SH-SY5Y (cell line): Measurements from ENCODE around the gene MVB12A.

Experiments used
- GATA2 ChIP-seq: IDR thresholded peaks from 2 replicates; pipeline ENCODE4 v1.6.1; 2011; ENCODE audit warnings: mild to moderate bottlenecking, low read depth, low read length
- GATA3 ChIP-seq: IDR thresholded peaks from 2 replicates; pipeline ENCODE4 v1.6.1; 2011; ENCODE audit warnings: low read depth, mild to moderate bottlenecking, low read length, moderate library complexity

MVB12A gene

GRCh38 chr19:17419621-17420474 lies at the start of gene MVB12A:
TSS of gene MVB12A (plus strand) at chr19:17420047. CDS start at chr19:17420136, 89 bp downstream.
- TF ChIP-seq GATA3, result no peak
- TF ChIP-seq GATA2, result no peak

DNA sequence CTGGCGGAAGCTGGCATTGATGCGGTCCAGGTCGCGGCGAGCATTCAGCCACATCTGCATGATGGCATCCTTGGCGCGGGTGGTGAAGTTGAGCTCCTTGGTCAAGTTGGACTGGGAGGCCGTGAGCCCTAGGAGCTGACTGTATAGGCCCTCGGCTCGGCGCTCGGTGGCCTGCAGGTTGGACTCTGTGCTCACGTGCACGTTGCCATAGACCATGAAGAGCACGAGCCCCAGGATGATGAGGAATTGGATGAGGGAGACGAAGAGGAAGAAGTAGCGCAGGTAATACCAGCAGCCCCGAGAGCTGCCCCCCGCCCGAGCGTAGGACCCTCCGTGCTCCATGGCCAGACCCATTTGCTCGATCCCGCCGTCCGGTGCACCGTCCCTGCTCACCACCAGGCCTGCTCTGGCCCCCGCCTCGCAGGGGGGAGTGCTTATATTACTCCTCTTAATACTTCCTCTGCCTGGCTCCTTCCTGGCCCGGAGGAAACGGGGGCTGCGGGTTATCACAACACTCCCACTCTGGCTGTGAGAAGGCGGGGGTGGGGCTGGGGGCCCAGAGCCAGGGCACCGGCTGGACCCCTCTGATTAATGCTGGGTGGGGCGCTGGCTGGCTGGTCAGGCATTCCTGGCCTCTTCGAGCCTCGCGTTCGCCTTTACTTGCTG lies 42.8 kb upstream of the MVB12A start, which contains the start of gene PLVAP:
Gene PLVAP, minus strand, starts transcription at position 408 of the 666 bp plus-strand sequence. Its CDS starts 54 bp downstream, at position 354.
- TF ChIP-seq GATA3 (no peak), GATA2 (no peak)

GRCh38 chr19:17378271-17378670 lies 41.6 kb upstream of the MVB12A start:
- TF ChIP-seq GATA3, result no peak
- TF ChIP-seq GATA2, result no peak

- no peak for TF ChIP-seq GATA2
- no peak for TF ChIP-seq GATA3
These were observed 40.6 kb upstream of the MVB12A start for GRCh38 chr19:17379221-17379631.

DNA sequence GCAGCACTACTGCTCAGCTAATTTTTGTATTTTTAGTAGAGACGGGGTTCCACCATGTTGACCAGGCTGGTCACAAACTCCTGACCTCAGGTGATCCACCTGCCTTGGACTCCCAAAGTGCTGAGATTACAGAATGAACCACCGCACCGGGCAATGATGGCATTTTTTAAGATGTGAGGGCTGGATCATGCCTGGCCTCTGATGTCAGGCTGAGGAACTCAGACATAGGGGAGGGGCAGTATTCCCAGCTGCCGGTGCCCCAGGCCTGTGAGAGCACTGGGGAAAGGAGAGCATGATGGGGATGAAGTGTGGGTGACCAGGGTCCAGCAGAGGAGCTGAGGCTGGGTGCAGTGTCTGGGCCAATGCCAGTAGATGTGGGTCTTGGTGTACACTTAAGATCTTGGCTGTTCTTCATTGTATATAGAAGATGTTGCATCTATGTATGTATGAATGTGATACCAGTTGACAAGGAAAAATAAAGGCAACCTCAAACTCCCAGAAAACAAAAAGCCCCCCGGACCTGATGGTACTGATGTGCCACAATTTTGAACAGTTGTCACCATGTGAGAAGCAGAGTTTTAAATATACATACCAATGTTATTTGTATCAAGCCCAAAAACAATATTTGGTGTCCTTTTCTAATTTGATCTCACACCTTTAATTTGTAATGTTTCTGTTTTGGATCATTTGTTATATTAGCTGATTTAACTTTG lies 39.3 kb upstream of the MVB12A start:
- no peak for TF ChIP-seq GATA2
- TF ChIP-seq GATA3, result no peak

DNA sequence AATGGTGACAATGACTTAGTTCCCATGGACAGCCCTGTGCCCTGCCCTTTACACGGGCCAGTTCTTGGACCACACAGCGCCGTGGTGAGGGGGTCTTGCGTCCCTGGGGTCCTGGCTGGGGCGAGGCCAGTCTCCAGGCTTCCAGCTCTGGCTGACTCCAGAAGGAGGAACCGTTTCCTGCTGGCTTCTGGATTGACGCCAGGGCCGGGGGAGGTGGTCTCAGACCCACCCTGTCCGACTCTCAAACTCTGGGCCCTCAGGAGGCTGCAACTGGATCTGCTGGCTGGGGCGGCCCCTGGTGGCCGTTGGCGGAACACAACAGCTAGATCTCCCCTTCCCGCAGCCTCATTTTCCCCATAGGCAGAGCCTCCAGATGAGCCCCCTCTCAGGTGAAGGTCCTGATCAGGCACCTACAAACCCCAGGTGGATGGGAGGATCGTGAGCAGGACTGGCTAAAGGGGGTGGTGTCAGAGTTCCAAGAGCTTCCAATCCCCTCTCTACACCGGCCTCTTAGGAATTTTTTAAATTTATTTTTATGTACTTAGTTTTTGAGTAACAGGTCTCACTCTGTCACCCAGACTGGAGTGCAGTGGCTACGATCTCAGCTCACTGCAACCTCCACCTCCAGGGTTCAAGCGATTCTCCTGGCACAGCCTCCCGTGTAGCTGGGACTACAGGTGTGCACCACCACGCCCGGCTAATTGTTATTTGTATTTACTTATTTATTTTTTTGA lies 33.8 kb upstream of the MVB12A start:
- no peak for TF ChIP-seq GATA2
- TF ChIP-seq GATA3, result no peak

- TF ChIP-seq GATA3, result no peak
- TF ChIP-seq GATA2, result no peak
These were observed 30.6 kb upstream of the MVB12A start for GRCh38 chr19:17389288-17389687.

DNA sequence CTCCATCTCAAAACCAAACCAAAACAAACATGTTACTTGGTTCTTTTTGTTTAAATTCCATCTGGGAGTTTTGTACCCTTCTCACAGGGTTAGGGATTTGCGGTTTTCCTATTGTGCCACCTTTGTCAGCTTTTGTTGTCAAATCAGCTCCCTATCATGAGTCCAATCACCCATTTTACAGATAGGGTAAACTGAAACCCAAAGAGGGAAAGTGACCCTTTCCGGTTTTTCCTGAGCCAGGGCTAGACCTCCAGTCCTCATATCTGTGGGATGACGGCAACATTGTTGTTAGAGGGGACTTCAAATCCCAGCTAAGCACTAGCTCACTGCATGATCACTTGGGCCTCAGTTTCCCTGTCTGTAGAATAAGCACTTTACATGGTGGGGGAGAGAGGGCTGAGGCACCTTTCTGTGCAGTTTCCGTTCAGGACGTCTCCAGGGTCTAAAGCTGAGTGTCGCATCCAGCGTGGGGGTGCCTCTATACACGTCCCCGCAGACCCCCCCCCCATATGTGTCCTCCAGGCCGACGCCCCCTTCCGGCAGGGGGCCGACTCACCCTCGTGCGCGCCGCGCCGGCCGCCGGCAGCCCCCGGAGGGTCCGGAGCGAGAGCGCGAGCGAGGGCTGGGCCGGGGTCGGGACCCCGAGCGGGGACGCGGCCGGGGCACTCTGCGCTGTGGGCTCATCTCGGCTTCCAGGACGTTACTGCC lies 29.7 kb upstream of the MVB12A start:
- TF ChIP-seq GATA2 (no peak), GATA3 (no peak)

GRCh38 chr19:17390665-17391370 lies 29.0 kb upstream of the MVB12A start:
- TF ChIP-seq GATA2, result peak; percentile 20; the same call in 1 of the 2 replicates
- TF ChIP-seq GATA3, result no peak

DNA sequence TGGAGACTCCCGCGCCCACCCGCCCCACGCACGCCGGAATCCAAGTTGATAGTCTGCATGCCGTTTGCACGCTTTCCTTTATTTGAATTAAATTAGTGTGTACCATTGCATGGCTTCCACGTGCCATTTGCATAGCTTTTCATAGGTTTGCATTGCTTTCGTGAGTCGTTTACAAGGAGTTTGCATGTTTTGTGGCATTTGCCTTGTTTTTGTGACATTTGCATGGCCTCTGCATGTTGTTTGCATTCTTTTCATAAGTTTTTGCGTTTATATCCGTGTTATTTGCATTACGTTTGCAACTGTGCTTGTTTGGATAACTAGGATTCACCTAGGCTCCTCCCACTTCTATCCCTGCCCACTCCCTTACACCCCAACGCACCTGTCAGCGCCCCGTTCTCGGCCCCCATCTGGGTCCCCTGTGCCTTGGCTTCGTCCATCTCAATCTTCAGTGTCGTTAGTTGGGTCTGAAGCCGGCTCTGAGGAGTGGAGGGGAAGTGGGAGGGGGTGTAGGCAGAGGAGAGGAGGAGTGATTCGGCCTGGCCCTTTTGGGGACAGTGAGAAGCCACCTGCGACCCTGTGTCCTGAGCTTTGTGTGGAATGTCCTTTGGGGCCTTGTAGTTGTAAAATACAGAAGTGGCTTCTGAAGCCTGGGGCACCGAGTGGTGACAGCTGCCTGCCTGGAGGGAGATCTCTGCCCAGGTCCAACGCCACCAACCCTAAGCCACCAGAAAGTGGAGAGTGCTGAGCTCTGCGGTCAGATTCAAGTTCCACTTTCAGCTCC lies 28.3 kb upstream of the MVB12A start:
- no peak for TF ChIP-seq GATA3
- TF ChIP-seq GATA2, result no peak

- TF ChIP-seq GATA2 (no peak), GATA3 (no peak)
These were observed 26.8 kb upstream of the MVB12A start for GRCh38 chr19:17393002-17393401.

DNA sequence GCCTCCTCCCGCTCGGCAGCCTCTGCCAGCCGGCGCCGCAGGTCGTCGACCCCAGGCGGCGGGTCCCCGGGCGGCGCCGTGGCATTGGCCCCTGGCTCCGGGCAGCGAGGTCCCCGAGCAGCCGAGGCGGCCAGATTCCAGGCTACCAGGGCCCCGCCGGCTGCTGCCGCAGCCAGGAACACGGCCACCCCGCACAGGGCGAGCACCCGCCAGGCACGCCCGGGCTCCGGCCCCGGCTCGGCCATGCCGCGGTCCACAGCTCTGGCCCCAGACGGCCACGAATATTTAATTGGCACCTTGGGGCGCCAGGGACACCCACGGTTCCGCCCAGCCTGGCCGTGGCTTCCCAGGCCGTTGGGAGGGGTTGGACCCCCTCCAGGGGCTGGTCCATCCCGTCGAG lies 25.9 kb upstream of the MVB12A start, which contains the start of gene CCDC194:
Gene CCDC194, minus strand, starts transcription at position 283 of the 400 bp plus-strand sequence. Its CDS starts 38 bp downstream, at position 245.
- TF ChIP-seq GATA2, result no peak
- no peak for TF ChIP-seq GATA3
